Esophagus muscularis mucosa (tissue), 4 donors: ENCODE data around the gene ABCG2.

Experiments used
- CTCF ChIP-seq, 3 experiments: fragments of 200-600 bp in 2 of 3; fragments of 450-650 bp in 1 of 3; sonication (generic) in 2 of 3; IDR thresholded peaks; one replicate each; pipeline ENCODE4 v1.5.1; 2017 to 2019; ENCODE audit warnings: antibody characterized with exemption in 3 of 3, mild to moderate bottlenecking in 2 of 3, moderate library complexity in 1 of 3
- EP300 ChIP-seq: sonication (generic); formaldehyde crosslinking; IDR thresholded peaks from one replicate; pipeline ENCODE4 v1.6.1; 2017; ENCODE audit warnings: antibody characterized with exemption
- POLR2A ChIP-seq: fragments of 450-650 bp; IDR thresholded peaks from one replicate; pipeline ENCODE4 v1.6.1; 2017; ENCODE audit warnings: antibody characterized with exemption, moderate library complexity, mild to moderate bottlenecking, low read depth
- POLR2AphosphoS5 ChIP-seq, 2 donors: sonication (generic); formaldehyde crosslinking; IDR thresholded peaks; one replicate each; pipeline ENCODE4 v1.6.1; 2017; ENCODE audit warnings: antibody characterized with exemption in 2 of 2

GRCh38 chr4:88162626-88163025 lies 4.2 kb upstream of the ABCG2 start:
- TF ChIP-seq CTCF (IDR thresholded peaks at IDR 0.05), result no peak
- no peak for TF ChIP-seq POLR2A
- TF ChIP-seq POLR2AphosphoS5 (IDR thresholded peaks at IDR 0.05), result no peak
- TF ChIP-seq EP300, result no peak
